HepG2 (cell line): ENCODE results near the gene FAM111B. TPM values are rescaled to one million over a fixed set of nuclear protein-coding genes. Genes with fewer than 3 reads are reported as not detected.
A peak's percentile ranks its signal among the peaks of the same experiment; 100 is the strongest.

Experiments used
- AHR ChIP-seq: IDR thresholded peaks from 2 replicates; pipeline ENCODE4 v1.6.1; 2018; ENCODE audit warnings: missing genetic modification reagents, missing compliant biosample characterization
- CCAR2 ChIP-seq: fragments of 200-400 bp; formaldehyde crosslinking; optimal IDR thresholded peaks from 2 replicates; pipeline ENCODE3; 2018; ENCODE audit warnings: low read depth, mild to moderate bottlenecking, low read length, moderate library complexity
- CHD2 ChIP-seq: IDR thresholded peaks from 2 replicates; pipeline ENCODE4 v1.6.1; 2011; ENCODE audit warnings: low read depth, low read length, improper control_type of control experiment
- KMT2A ChIP-seq: sonication (generic); formaldehyde crosslinking; IDR thresholded peaks from 2 replicates; pipeline ENCODE4 v1.4.0; 2020; ENCODE audit warnings: missing genetic modification reagents
- NFKB2 ChIP-seq: sonication (generic); formaldehyde crosslinking; IDR thresholded peaks from 2 replicates; pipeline ENCODE4 v1.4.0; 2020; ENCODE audit warnings: missing genetic modification reagents, borderline replicate concordance
- SMARCC2 ChIP-seq: fragments of 450-650 bp; IDR thresholded peaks from 2 replicates; pipeline ENCODE4 v1.6.1; 2017; ENCODE audit warnings: antibody characterized with exemption, mild to moderate bottlenecking
- SP4 ChIP-seq: sonication (generic); formaldehyde crosslinking; IDR thresholded peaks from 2 replicates; pipeline ENCODE4 v1.8.1; 2023; ENCODE audit warnings: mild to moderate bottlenecking, missing genetic modification reagents
- TAF1 ChIP-seq: sonication (generic); formaldehyde crosslinking; IDR thresholded peaks from 2 replicates; pipeline ENCODE4 v1.4.0; 2020; ENCODE audit warnings: missing genetic modification reagents
- TAF15 ChIP-seq: fragments of 200-400 bp; formaldehyde crosslinking; IDR thresholded peaks from one replicate; pipeline ENCODE4 v1.6.1; 2018; ENCODE audit warnings: mild to moderate bottlenecking, low read depth, low read length; ENCODE audit not compliant: poor library complexity, severe bottlenecking
- ZBTB33 ChIP-seq: sonication (generic); formaldehyde crosslinking; IDR thresholded peaks from 2 replicates; pipeline ENCODE4 v1.4.0; 2020; ENCODE audit warnings: missing genetic modification reagents
- ZNF235 ChIP-seq: sonication (generic); formaldehyde crosslinking; IDR thresholded peaks from 2 replicates; pipeline ENCODE4 v1.8.1; 2023; ENCODE audit warnings: mild to moderate bottlenecking, missing genetic modification reagents, borderline replicate concordance
- ZNF30 ChIP-seq: sonication (generic); formaldehyde crosslinking; IDR thresholded peaks from 2 replicates; pipeline ENCODE4 v1.5.0; 2020; ENCODE audit warnings: mild to moderate bottlenecking, missing genetic modification reagents
- ZNF563 ChIP-seq: sonication (generic); formaldehyde crosslinking; IDR thresholded peaks from 2 replicates; pipeline ENCODE4 v1.8.0; 2022; ENCODE audit warnings: mild to moderate bottlenecking, moderate library complexity, missing genetic modification reagents
- ZNF574 ChIP-seq: sonication (generic); formaldehyde crosslinking; IDR thresholded peaks from 2 replicates; pipeline ENCODE4 v1.4.0; 2020; ENCODE audit warnings: missing genetic modification reagents
- ZNF800 ChIP-seq: sonication (generic); formaldehyde crosslinking; IDR thresholded peaks from 2 replicates; pipeline ENCODE4 v1.4.0; 2020; ENCODE audit warnings: missing genetic modification reagents
- ZNF891 ChIP-seq: sonication (generic); formaldehyde crosslinking; IDR thresholded peaks from 2 replicates; pipeline ENCODE4 v1.5.0; 2020; ENCODE audit warnings: mild to moderate bottlenecking, missing genetic modification reagents
- ZUFSP ChIP-seq: sonication (generic); formaldehyde crosslinking; IDR thresholded peaks from 2 replicates; pipeline ENCODE4 v1.9.0; 2021; ENCODE audit warnings: missing genetic modification reagents, mild to moderate bottlenecking, borderline replicate concordance
- polyA plus RNA-seq, 8 experiments: library from polyadenylated mRNA; depleted of rRNA in 3 of 8; stranded (reverse) in 7 of 8; unstranded in 1 of 8; fragments of >200 nt; fragmentation: Illumina TruSeq in 4 of 8; extraction: Trizol in 4 of 8; gene quantifications; 2 replicates each; pipeline versions ENCODE4 v1.2.1 to v1.2.3, GENCODE V29; 2011 to 2016; ENCODE audit warnings: low read depth in 4 of 8, missing spikeins in 1 of 8, mixed read lengths in 1 of 8; ENCODE audit not compliant: insufficient read depth in 1 of 8
- total RNA-seq, 5 experiments: library from RNA; depleted of rRNA; stranded (reverse); fragments of >200 nt; fragmentation: Illumina TruSeq; extraction: Trizol; gene quantifications; 2 replicates each; pipeline ENCODE4 v1.2.3, GENCODE V29; 2016; ENCODE audit warnings: low read depth in 1 of 5

FAM111B gene
- total and polyA plus RNA-seq, 2 of the 13 experiments (the other 11 are each of a cell fraction or from before 2014, with no cell fraction given): 1.6 to 28.2 TPM

- peak; percentile 50; the same call in 1 of the 2 replicates for TF ChIP-seq ZNF574 (CRISPR knock-in tag)
- 0 out of 2 replicates have a peak, but pooled peaks have one; percentile 35 for TF ChIP-seq AHR (CRISPR knock-in tag)
- TF ChIP-seq TAF15: no peak
- peak; percentile 42; the same call in 1 of the 2 replicates for TF ChIP-seq ZNF891 (CRISPR knock-in tag)
- TF ChIP-seq ZNF235 (CRISPR knock-in tag): no peak
- peak; percentile 36; the same call in 1 of the 2 replicates for TF ChIP-seq ZNF563 (CRISPR knock-in tag)
- TF ChIP-seq ZNF800 (CRISPR knock-in tag): peak; percentile 39; the same call in 1 of the 2 replicates
- TF ChIP-seq CHD2: peak; percentile 49; the same call in 1 of the 2 replicates
- TF ChIP-seq ZUFSP (CRISPR knock-in tag): no peak
- peak; percentile 28; the same call in 1 of the 2 replicates for TF ChIP-seq NFKB2 (CRISPR knock-in tag)
- TF ChIP-seq CCAR2: no peak
- TF ChIP-seq SP4: peak; percentile 11; the same call in 1 of the 2 replicates
- no peak for TF ChIP-seq SMARCC2
- TF ChIP-seq KMT2A (CRISPR knock-in tag): 0 out of 2 replicates have a peak, but pooled peaks have one; percentile 23
- no peak for TF ChIP-seq ZNF30 (CRISPR knock-in tag)
- 0 out of 2 replicates have a peak, but pooled peaks have one; percentile 24 for TF ChIP-seq TAF1 (CRISPR knock-in tag)
- TF ChIP-seq ZBTB33: no peak; the same call in 1 of the 2 replicates
Measured at GRCh38 chr11:59135648-59136461, 28.8 kb downstream of the FAM111B start (continued).
